GM12878 (cell line): ENCODE data around the gene MEIKIN. TPM values are rescaled to one million over a fixed set of nuclear protein-coding genes. Genes with fewer than 3 reads are reported as not detected.

Source experiments
- ATAC-seq: fragments of 200-7000 bp; cut with Tn5 transposase; 3 replicates; pipeline ENCODE4 v1.9.1; 2020; ENCODE audit warnings: mild to moderate bottlenecking, moderate library complexity
- BruUV-seq: library from RNA; stranded (reverse); fragments of 400-500 nt; replicated peaks from 2 replicates; lab custom pipeline; 2021; lab: Mats Ljungman, UMichigan
- CTCF ChIA-PET: fragments of 300-600 bp; sonication (Branson Sonifier 250); formaldehyde crosslinking; extraction: SDS; loops from one replicate; lab custom pipeline; 2021; ENCODE audit warnings: inconsistent platforms; lab: Yijun Ruan, JAX
- POLR2A ChIA-PET: fragments of 350-600 bp; formaldehyde crosslinking; extraction: SDS; loops from one replicate; lab custom pipeline; 2021; ENCODE audit warnings: inconsistent platforms; lab: Charles Lee
- RAD21 ChIA-PET: fragments of 300-600 bp; sonication (Branson Sonifier 250); formaldehyde crosslinking; loops from one replicate; lab custom pipeline; 2023; ENCODE audit warnings: antibody characterized with exemption; ENCODE audit not compliant: unreplicated experiment; lab: Charles Lee
- SMC1A ChIA-PET: fragments of 300-600 bp; sonication (Branson Sonifier 250); formaldehyde crosslinking; loops from one replicate; lab custom pipeline; 2023; ENCODE audit not compliant: unreplicated experiment, uncharacterized antibody; lab: Charles Lee
- DNase-seq: peaks from one replicate; pipeline ENCODE4 v3.0.0-alpha.2; 2011; ENCODE audit warnings: low read depth, low spot score
- FAIRE-seq: peaks from 3 replicates; lab custom pipeline; 2011; peaks lifted over from hg19 to GRCh38; lab: Jason Lieb, UNC
- H2AFZ ChIP-seq: 2 replicates; pipeline ENCODE4 v1.6.0; 2011; ENCODE audit warnings: low read depth, low read length, control low read depth; ENCODE audit not compliant: control insufficient read depth
- H3K27ac ChIP-seq: 2 replicates; pipeline ENCODE4 v1.5.1; 2011; ENCODE audit warnings: control low read depth; ENCODE audit not compliant: control insufficient read depth, insufficient read depth
- H3K27me3 ChIP-seq, 2 experiments: replicated peaks in 1 of 2; 2 replicates each; pipeline versions ENCODE4 v1.6.0 to v1.6.1; 2011; ENCODE audit warnings: low read length in 1 of 2; ENCODE audit not compliant: control insufficient read depth in 2 of 2, insufficient read depth in 2 of 2
- H3K36me3 ChIP-seq, 2 experiments: 2 replicates each; pipeline ENCODE4 v1.5.1; 2011; ENCODE audit warnings: low read length in 1 of 2; ENCODE audit not compliant: control insufficient read depth in 2 of 2, insufficient read depth in 2 of 2
- H3K4me1 ChIP-seq: 2 replicates; pipeline ENCODE4 v1.6.1; 2011; ENCODE audit warnings: mild to moderate bottlenecking, low read length, moderate library complexity, mixed read lengths; ENCODE audit not compliant: control insufficient read depth, insufficient read depth
- H3K4me2 ChIP-seq: 2 replicates; pipeline ENCODE4 v1.6.0; 2011; ENCODE audit warnings: control low read depth; ENCODE audit not compliant: control insufficient read depth, insufficient read depth
- H3K4me3 ChIP-seq: fragments of 200-600 bp; sonication (generic); 2 replicates; pipeline ENCODE4 v1.5.1; 2016
- H3K79me2 ChIP-seq: 2 replicates; pipeline ENCODE4 v1.6.0; 2011; ENCODE audit warnings: low read length; ENCODE audit not compliant: control insufficient read depth, insufficient read depth
- H3K9ac ChIP-seq: 2 replicates; pipeline ENCODE4 v1.8.0; 2011; ENCODE audit warnings: low read length, control low read depth, mixed read lengths; ENCODE audit not compliant: control insufficient read depth, insufficient read depth
- H3K9me3 ChIP-seq: replicated peaks from 3 replicates; pipeline ENCODE4 v1.5.1; 2011; ENCODE audit warnings: mild to moderate bottlenecking, low read length; ENCODE audit not compliant: control insufficient read depth, insufficient read depth
- H4K20me1 ChIP-seq: 2 replicates; pipeline ENCODE4 v1.6.0; 2011; ENCODE audit not compliant: control insufficient read depth, insufficient read depth
- BCL11A ChIP-seq: IDR thresholded peaks from 2 replicates; pipeline ENCODE4 v1.6.1; 2011; ENCODE audit warnings: low read depth, low read length
- EGR1 ChIP-seq, 2 experiments: IDR thresholded peaks; 1 replicate in 1 of 2; 2 replicates in 1 of 2; pipeline ENCODE4 v1.6.1; 2011 to 2012; ENCODE audit warnings: low read depth in 2 of 2, low read length in 2 of 2, borderline replicate concordance in 1 of 2, mild to moderate bottlenecking in 1 of 2, moderate library complexity in 1 of 2
- GATAD2B ChIP-seq: fragments of 450-650 bp; conservative IDR thresholded peaks from 2 replicates; pipeline ENCODE4 v1.6.1; 2017; ENCODE audit warnings: low read depth, mild to moderate bottlenecking, moderate library complexity
- IKZF1 ChIP-seq: fragments of 450-650 bp; conservative IDR thresholded peaks from 2 replicates; pipeline ENCODE4 v1.6.1; 2017; ENCODE audit warnings: antibody characterized with exemption, mild to moderate bottlenecking
- POU2F2 ChIP-seq: IDR thresholded peaks from 3 replicates; pipeline ENCODE4 v1.6.1; 2011; ENCODE audit warnings: low read depth, mild to moderate bottlenecking, low read length, borderline replicate concordance
- SIX5 ChIP-seq: IDR thresholded peaks from 2 replicates; pipeline ENCODE4 v1.6.1; 2011; ENCODE audit warnings: mild to moderate bottlenecking, low read depth, low read length, moderate library complexity; ENCODE audit not compliant: severe bottlenecking
- STAT1 ChIP-seq: fragments of 450-650 bp; conservative IDR thresholded peaks from 2 replicates; pipeline ENCODE4 v1.6.1; 2014; ENCODE audit warnings: antibody characterized with exemption, mild to moderate bottlenecking
- STAT3 ChIP-seq: IDR thresholded peaks from 2 replicates; pipeline ENCODE4 v1.6.1; 2011; ENCODE audit warnings: low read depth, low read length, improper control_type of control experiment
- YBX1 ChIP-seq: fragments of 450-650 bp; IDR thresholded peaks from 2 replicates; pipeline ENCODE4 v1.6.1; 2016; ENCODE audit warnings: antibody characterized with exemption
- WGBS: methylation state at CpG from one replicate; pipeline ENCODE4 v1.1.6; 2016; ENCODE audit warnings: low lambda C conversion rate; ENCODE audit not compliant: insufficient replicate concordance, insufficient coverage; ENCODE audit errors: missing lambda C conversion rate; 5-methylcytosine and 5-hydroxymethylcytosine counted together
- in situ Hi-C: fragments of 300-500 bp; cut with MboI; formaldehyde crosslinking; loops from 9 replicates; pipeline ENCODE4 v1.14.3; 2018; ENCODE audit warnings: mixed read lengths
- intact Hi-C: fragments of 100-400 bp; cut with micrococcal nuclease; formaldehyde crosslinking; loops from one replicate; pipeline ENCODE4 v1.14.2; 2022; ENCODE audit not compliant: unreplicated experiment
- polyA plus RNA-seq, 11 experiments: library from polyadenylated mRNA; depleted of rRNA in 4 of 11; unstranded in 6 of 11; stranded (reverse) in 5 of 11; fragments of >200 nt; fragmentation: Nextera tagmentation in 4 of 11; fragmentation: Illumina TruSeq in 1 of 11; extraction: Ambion mirVana in 4 of 11; extraction: Trizol in 1 of 11; gene quantifications; 1 replicate in 1 of 11; 2 replicates in 10 of 11; pipeline versions ENCODE4 v1.2.1 to v1.2.3, GENCODE V29; 2011 to 2016; ENCODE audit warnings: inconsistent platforms in 2 of 11, missing spikeins in 2 of 11, low read depth in 1 of 11
- total RNA-seq, 4 experiments: library from RNA; depleted of rRNA in 3 of 4; stranded (reverse); fragments of >200 nt in 3 of 4; fragmentation: Illumina TruSeq in 1 of 4; extraction: Trizol in 1 of 4; gene quantifications; 2 replicates each; pipeline versions ENCODE4 v1.2.1 to v1.2.3, GENCODE V29; 2013 to 2021
- TF ChIP-seq, protein P1 (sequence below): IDR thresholded peaks from 2 replicates; pipeline ENCODE4 v1.6.1; 2012; ENCODE audit warnings: low read depth, low read length, improper control_type of control experiment

Gene MEIKIN
- total and polyA plus RNA-seq, 10 of the 15 experiments (the other 5 are each of a cell fraction or from before 2014, with no cell fraction given): not detected

DNA sequence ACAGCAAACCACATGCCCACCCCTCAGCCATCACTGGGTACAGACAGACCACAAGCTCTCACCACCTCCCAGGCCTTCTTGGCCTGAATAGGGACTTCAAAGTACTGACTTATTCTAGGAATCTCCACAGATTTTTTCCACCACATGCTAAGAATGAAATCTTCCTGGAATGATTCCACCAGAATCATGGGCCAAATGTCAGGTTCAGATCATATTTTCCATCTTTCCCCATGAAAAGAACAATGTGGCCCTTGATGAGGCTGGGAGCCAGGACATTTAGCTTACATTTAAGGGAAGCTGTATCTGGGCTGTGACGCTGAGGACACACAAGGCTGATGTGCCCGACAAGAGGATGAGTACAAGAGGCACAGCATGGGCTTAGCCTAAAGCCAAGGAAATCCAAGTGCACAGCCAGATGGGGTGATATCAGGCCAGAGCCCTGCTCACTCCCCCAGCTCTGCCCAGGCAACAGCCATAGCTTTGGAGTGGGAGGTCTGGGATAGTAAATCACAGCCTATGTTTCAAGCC, 37.8 kb upstream of the MEIKIN start:
- Histone ChIP-seq H3K4me2 (no peak overlapping the region), H3K4me3 (no peak overlapping the region), H3K27me3 (peaks cover 0 to 1% of the 10 kb centered on the region in 2 experiments; a peak in 1 of 4 replicates), H2AFZ (no peak overlapping the region), H4K20me1 (no peaks in the 10 kb centered on the region), H3K79me2 (no peaks in the 10 kb centered on the region), H3K9ac (no peak overlapping the region), H3K4me1 (no peaks in the 10 kb centered on the region), H3K36me3 (no peaks in the 10 kb centered on the region), H3K9me3 (no peaks in the 10 kb centered on the region), H3K27ac (no peak overlapping the region)
- ChIA-PET SMC1A (interaction anchor here (1.2 kb wide), 1 partner anchor 24 kb away, joined by 3 read pairs; no protein-coding TSS in a partner anchor), POLR2A (no interaction called here), RAD21 (no interaction called here), CTCF (interaction anchor here (1.5 kb wide), 2 partner anchors 10 to 394 kb away, joined by 3 read pairs; no protein-coding TSS in a partner anchor)
- intact Hi-C loops (no loop called here), in situ Hi-C loops (no loop called here)
- TF ChIP-seq YBX1 (no peak), BCL11A (no peak), STAT1 (no peak), GATAD2B (no peak)
- DNase-seq (no peak), ATAC-seq (no peak), FAIRE-seq (no peak)
- BruUV-seq: no TSS peak
- 72% methylated on average over 2 of the region's 2 CpGs for WGBS

DNA sequence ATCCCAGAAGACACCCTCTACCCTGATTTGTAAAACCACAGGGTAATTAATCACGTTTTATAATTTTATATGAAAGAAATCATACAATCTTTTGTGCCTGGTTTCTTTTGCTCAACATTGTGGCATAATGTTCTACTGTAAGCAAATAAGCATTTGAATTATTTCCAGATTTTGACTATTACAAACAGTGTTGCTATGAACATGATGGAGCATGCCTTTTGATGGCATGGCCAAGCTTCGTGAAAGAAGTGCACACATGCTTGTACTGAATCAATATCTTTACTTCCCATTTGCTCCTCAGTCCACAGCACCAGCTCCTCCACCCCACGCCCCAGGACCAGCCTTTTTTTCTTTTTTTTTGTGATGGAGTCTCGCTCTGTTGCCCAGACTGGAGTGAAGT, 36.1 kb upstream of the MEIKIN start:
- 9% methylated on average over 4 of the region's 4 CpGs for WGBS

More for the DNA sequence above, 36.1 kb upstream of the MEIKIN start:
- H4K20me1 ChIP-seq: no peaks in the 10 kb centered on the region
- TF ChIP-seq IKZF1 (no peak), EGR1 (IDR thresholded peaks at IDR 0.05; ENCODE audit: borderline replicate concordance in 1 of 2, low read depth in 2 of 2, low read length in 2 of 2) (no peak), SIX5 (no peak), STAT3 (no peak), POU2F2 (no peak)
- TF ChIP-seq, protein P1, sequence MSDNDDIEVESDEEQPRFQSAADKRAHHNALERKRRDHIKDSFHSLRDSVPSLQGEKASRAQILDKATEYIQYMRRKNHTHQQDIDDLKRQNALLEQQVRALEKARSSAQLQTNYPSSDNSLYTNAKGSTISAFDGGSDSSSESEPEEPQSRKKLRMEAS: no peak
- H3K4me1 ChIP-seq: peaks cover 6% of the 10 kb centered on the region
- peaks cover 0 to 1% of the 10 kb centered on the region in 2 experiments; a peak in 1 of 4 replicates for H3K27me3 ChIP-seq
- H3K4me3 ChIP-seq: no peak overlapping the region
- H3K9me3 ChIP-seq: no peaks in the 10 kb centered on the region
- no TSS peak for BruUV-seq
- H3K27ac ChIP-seq: no peak overlapping the region
- DNase-seq (no peak), FAIRE-seq (no peak), ATAC-seq (no peak)
- POLR2A ChIA-PET: no interaction called here
- H3K4me2 ChIP-seq: no peak overlapping the region
- CTCF ChIA-PET: no interaction called here
- no peak overlapping the region for H3K9ac ChIP-seq
- no peak overlapping the region for H2AFZ ChIP-seq
- no peaks in the 10 kb centered on the region for H3K79me2 ChIP-seq
- in situ Hi-C loops: no loop called here
- RAD21 ChIA-PET: no interaction called here
- intact Hi-C loops: no loop called here
- no peaks in the 10 kb centered on the region for H3K36me3 ChIP-seq
- SMC1A ChIA-PET: no interaction called here
